Stimulated activated CD4-positive, alpha-beta T cell treated with anti-CD3 and anti-CD28 coated beads, Interleukin-15, amount 100 ng/mL, for 24 hours (primary cell): Measurements from ENCODE around the gene PPP1R12A.
"Not testable (repeated sequence)": the region's sequence is repeated elsewhere in the genome, so short reads cannot be mapped to it uniquely, and the experiment has no call there.

Experiments
- DNase-seq: peaks from one replicate; pipeline ENCODE4 v3.0.0-alpha.2; 2020

Gene PPP1R12A

DNA sequence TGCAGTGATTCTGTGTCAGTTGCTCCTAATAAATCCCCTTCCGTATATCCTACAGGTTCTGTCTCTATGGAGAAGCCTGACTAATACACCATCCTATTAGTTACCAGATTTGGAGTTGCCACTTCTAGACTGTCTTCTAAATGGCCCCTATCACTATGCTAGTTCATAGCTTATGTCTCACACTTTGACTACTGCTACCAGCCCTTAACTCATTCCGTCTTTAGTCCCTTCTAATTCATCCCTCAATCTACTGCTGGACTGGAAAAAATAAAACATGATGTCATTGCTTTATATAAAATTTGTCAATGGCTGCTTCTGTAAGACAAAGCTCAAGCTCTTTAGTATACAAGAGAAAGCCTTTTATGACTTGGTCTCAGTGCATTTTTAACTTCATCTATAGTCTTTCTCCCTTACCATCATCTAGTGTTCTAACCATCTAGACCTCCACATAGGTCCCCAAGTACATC is 99.5 kb downstream of the PPP1R12A start:
- DNase-seq = no peak

DNA sequence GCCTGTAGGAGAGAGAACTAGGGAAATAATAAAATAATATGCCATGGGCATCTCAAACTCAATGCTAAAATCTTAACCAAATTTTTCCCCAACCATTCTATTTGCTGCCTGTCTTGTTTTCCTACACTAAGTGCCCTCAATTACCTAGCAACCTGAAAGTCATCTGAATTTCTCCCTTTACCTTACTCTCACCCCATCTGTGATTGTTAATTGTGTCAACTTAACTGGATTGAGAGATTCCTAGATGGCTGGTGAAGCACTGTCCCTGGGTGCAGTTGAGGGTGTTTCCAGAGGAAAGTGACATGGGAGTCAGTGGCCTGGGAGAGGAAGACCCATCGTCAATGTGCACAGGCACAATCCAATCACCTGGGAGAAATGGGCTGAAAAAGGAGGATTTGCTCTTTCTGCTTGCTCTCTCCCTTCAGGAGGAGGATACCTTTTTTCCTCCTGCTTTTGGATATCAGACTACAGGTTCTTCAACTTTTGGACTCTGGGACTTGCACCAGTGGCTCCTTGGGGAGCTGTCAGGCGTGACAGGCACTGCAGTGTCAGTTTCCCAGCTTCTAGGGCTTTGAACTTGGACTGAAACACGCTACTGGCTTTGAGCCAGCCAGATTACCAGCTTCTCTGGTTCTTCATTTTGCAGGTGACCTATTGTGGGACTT is 100.1 kb downstream of the PPP1R12A start:
- no peak for DNase-seq

- DNase-seq = no peak
Observed at GRCh38 chr12:79830440-79830839, 104.5 kb downstream of the PPP1R12A start.

DNA sequence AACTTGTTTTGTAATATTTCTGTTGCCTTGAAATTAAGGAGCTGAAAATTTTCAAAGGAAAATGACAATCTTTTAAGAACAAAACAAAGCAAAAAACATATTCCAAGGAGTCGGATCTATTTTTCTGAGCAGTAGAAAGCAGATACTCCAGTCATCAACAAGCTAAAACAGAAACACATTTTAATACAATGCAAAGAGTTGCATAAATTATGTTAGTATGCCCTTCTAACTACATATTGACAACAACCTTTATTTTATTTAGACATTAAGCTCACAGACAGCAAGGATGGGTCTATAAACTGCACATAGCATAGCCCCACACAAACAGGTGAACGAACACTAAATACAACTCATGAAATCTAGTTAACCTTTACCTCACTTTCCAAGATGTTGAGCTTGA is 106.0 kb downstream of the PPP1R12A start:
- no peak for DNase-seq

GRCh38 chr12:79827484-79827883 is 107.4 kb downstream of the PPP1R12A start:
- DNase-seq = no peak

GRCh38 chr12:79826267-79827128 is 108.4 kb downstream of the PPP1R12A start:
- no peak for DNase-seq

- DNase-seq = no peak
Observed at GRCh38 chr12:79822475-79822874, 112.4 kb downstream of the PPP1R12A start.

DNA sequence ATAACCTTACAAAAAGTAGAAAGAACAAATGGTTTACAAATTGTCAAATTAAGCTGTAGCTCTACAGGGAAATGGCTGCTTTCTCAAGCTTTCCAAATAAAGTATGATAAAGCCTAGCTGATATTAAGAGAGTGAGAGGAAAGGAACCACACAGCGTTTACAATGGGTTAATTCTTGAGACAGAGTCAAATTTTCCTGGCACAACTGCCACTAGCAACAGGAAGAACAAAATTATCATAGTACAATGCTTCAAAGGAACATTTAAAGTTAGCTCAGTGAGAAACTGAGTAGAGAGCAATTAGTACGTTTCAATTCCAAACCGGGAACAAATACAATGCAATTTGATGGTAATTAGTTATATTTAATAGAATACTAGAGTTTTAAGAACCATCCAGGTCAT is 116.0 kb downstream of the PPP1R12A start:
- DNase-seq = no peak

DNA sequence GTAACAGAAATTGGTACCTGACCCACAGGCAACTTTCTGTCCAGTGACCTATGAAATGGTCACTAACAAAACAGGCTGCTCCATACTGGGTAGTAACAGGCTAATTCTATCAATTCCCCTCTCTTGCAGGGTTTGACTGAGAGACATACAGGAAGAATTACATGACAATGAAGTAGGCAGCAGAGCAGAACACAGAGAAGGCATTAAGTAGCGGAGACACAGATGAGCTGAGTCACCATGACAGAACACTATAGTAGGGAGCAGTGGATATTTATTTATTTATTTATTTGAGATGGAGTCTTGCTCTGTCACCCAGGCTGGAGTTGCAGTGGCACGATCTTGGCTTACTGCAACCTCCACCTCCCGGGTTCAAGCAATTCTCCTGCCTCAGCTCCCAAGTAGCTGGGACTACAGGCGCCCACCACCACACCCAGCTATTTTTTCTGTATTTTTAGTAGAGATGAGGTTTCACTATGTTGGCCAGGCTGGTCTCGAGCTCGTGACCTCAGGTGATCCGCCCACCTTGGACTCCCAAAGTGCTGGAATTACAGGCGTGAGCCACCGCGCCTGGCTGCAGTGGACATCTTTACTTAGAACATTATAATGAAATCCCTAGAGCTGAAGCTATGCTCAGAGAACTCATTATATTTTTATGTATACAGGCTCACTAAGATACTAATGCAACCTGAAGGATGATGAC is 150.4 kb downstream of the PPP1R12A start:
- not testable (repeated sequence) for DNase-seq

- DNase-seq = no peak
Observed at GRCh38 chr12:79782172-79782900, 152.6 kb downstream of the PPP1R12A start.

DNA sequence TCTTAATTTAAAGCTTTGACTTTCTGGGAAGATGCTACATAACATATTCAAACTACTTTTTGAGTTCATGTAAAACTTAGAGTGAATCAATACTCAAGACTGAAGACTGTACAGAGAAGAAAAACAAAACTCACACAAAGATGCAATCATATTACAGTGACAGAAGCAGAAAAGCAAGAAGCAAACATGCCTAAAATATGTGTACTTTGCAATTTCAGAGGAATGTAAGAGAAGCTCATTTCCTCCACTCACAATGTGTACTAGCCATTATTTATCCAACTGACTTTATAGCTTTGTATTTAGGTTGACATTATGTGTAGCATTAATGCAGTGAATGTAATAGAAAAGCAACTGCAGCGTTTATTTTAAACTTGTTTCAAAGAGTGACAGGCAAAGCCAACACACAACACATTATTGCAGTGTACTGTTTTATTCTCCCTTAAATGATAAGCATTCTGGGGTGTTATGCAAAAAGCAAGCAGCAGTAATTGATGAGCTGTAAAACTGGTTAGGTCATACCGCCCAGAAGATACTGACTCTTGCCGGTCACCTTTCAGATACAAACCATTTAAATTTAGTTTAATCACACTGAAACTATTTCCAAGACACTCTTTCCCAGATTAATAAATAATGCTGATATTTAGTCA is 156.0 kb downstream of the PPP1R12A start:
- DNase-seq = no peak

GRCh38 chr12:79776111-79776510 is 158.8 kb downstream of the PPP1R12A start:
- DNase-seq = no peak

GRCh38 chr12:79775355-79776027 is 159.4 kb downstream of the PPP1R12A start:
- DNase-seq = no peak

GRCh38 chr12:79773896-79774295 is 161.0 kb downstream of the PPP1R12A start:
- DNase-seq = no peak

- no peak for DNase-seq
Observed at GRCh38 chr12:79769860-79770485, 164.9 kb downstream of the PPP1R12A start.

GRCh38 chr12:79769189-79769859 is 165.6 kb downstream of the PPP1R12A start:
- no peak for DNase-seq

GRCh38 chr12:79766705-79767464 is 168.0 kb downstream of the PPP1R12A start:
- no peak for DNase-seq

- DNase-seq = no peak
Observed at GRCh38 chr12:79765157-79765556, 169.7 kb downstream of the PPP1R12A start.

- no peak for DNase-seq
Observed at GRCh38 chr12:79764641-79765040, 170.3 kb downstream of the PPP1R12A start.
